ENCODE measurements around the gene BRINP3. TPM values are rescaled to one million over a fixed set of nuclear protein-coding genes. Genes with fewer than 3 reads are reported as not detected.

The BRINP3 gene
- total and polyA plus RNA-seq, 3 donors from 2014 or later: 2.0 to 10.6 (median 2.2) TPM

GRCh38 chr1:190464690-190465089 lies 13.0 kb downstream of the BRINP3 start:
- H3K27ac ChIP-seq: no peak overlapping the region
- no peak for DNase-seq
- intact Hi-C loops (cut with DNase I; ENCODE audit: low total_unique reads): no loop called here
- H3K27me3 ChIP-seq: no peaks in the 10 kb centered on the region
- WGBS, 2 donors: 68 to 72% methylated on average over 2 of the region's 2 CpGs
- no peaks in the 10 kb centered on the region for H3K36me3 ChIP-seq (ENCODE audit: low read depth, missing control alignments)
- no peak overlapping the region for H3K4me3 ChIP-seq
- TF ChIP-seq POLR2A (IDR thresholded peaks at IDR 0.05): no peak
- TF ChIP-seq, protein P1, sequence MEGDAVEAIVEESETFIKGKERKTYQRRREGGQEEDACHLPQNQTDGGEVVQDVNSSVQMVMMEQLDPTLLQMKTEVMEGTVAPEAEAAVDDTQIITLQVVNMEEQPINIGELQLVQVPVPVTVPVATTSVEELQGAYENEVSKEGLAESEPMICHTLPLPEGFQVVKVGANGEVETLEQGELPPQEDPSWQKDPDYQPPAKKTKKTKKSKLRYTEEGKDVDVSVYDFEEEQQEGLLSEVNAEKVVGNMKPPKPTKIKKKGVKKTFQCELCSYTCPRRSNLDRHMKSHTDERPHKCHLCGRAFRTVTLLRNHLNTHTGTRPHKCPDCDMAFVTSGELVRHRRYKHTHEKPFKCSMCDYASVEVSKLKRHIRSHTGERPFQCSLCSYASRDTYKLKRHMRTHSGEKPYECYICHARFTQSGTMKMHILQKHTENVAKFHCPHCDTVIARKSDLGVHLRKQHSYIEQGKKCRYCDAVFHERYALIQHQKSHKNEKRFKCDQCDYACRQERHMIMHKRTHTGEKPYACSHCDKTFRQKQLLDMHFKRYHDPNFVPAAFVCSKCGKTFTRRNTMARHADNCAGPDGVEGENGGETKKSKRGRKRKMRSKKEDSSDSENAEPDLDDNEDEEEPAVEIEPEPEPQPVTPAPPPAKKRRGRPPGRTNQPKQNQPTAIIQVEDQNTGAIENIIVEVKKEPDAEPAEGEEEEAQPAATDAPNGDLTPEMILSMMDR (IDR thresholded peaks at IDR 0.05): no peak
- H3K4me1 ChIP-seq: no peaks in the 10 kb centered on the region
- H3K9me3 ChIP-seq: no peaks in the 10 kb centered on the region

GRCh38 chr1:190456129-190456528 lies 21.5 kb downstream of the BRINP3 start:
- Histone ChIP-seq H3K4me3 (no peak overlapping the region), H3K9me3 (no peaks in the 10 kb centered on the region), H3K27me3 (no peaks in the 10 kb centered on the region), H3K4me1 (no peaks in the 10 kb centered on the region), H3K27ac (no peak overlapping the region), H3K36me3 (ENCODE audit: low read depth, missing control alignments) (no peaks in the 10 kb centered on the region)
- TF ChIP-seq, protein P1 (IDR thresholded peaks at IDR 0.05): no peak
- no peak for TF ChIP-seq POLR2A (IDR thresholded peaks at IDR 0.05)
- DNase-seq: no peak
- WGBS, 2 donors: 95 to 97% methylated on average over 3 of the region's 3 CpGs
- intact Hi-C loops (cut with DNase I; ENCODE audit: low total_unique reads): no loop called here

DNA sequence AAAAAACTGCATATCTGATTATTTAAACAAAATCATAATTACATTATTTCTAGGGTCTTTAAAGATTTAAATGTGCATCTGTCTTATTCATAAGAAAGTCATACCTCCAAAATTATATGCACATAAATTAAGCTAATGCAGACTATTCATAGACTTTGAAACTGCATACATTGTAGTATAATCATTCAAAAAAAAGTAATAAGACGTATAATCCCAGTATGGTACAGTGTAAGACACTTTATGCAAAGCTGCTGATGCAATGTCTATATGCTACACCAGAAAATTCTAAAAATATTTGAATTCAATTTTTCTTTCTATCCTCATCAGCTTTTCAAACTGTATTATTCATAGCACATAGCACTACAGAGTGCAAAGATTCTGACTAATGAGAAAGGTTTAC lies 22.0 kb downstream of the BRINP3 start:
- no peak overlapping the region for H3K4me3 ChIP-seq
- 79 to 80% methylated on average over 1 of the region's 1 CpG for WGBS, 2 donors
- H3K27me3 ChIP-seq: no peaks in the 10 kb centered on the region
- intact Hi-C loops (cut with DNase I; ENCODE audit: low total_unique reads): no loop called here
- no peaks in the 10 kb centered on the region for H3K36me3 ChIP-seq (ENCODE audit: low read depth, missing control alignments)
- no peak for TF ChIP-seq POLR2A (IDR thresholded peaks at IDR 0.05)
- TF ChIP-seq, protein P1 (IDR thresholded peaks at IDR 0.05): no peak
- H3K27ac ChIP-seq: no peak overlapping the region
- no peaks in the 10 kb centered on the region for H3K9me3 ChIP-seq
- no peaks in the 10 kb centered on the region for H3K4me1 ChIP-seq
- no peak for DNase-seq

GRCh38 chr1:190453550-190453949 lies 24.1 kb downstream of the BRINP3 start:
- H3K4me3 ChIP-seq: no peak overlapping the region
- no peaks in the 10 kb centered on the region for H3K9me3 ChIP-seq
- H3K27ac ChIP-seq: no peak overlapping the region
- H3K27me3 ChIP-seq: no peaks in the 10 kb centered on the region
- no peak for DNase-seq
- TF ChIP-seq POLR2A (IDR thresholded peaks at IDR 0.05): no peak
- intact Hi-C loops (cut with DNase I; ENCODE audit: low total_unique reads): no loop called here
- no peaks in the 10 kb centered on the region for H3K36me3 ChIP-seq (ENCODE audit: low read depth, missing control alignments)
- no peaks in the 10 kb centered on the region for H3K4me1 ChIP-seq

- Histone ChIP-seq H3K4me3 (no peak overlapping the region), H3K27me3 (no peaks in the 10 kb centered on the region), H3K9me3 (no peaks in the 10 kb centered on the region), H3K27ac (no peak overlapping the region), H3K4me1 (no peaks in the 10 kb centered on the region), H3K36me3 (ENCODE audit: low read depth, missing control alignments) (no peaks in the 10 kb centered on the region)
- DNase-seq: no peak
- TF ChIP-seq POLR2A (IDR thresholded peaks at IDR 0.05): no peak
- TF ChIP-seq, protein P1 (IDR thresholded peaks at IDR 0.05): no peak
- WGBS, 2 donors: 77 to 80% methylated on average over 17 of the region's 17 CpGs
- intact Hi-C loops (cut with DNase I; ENCODE audit: low total_unique reads): no loop called here
These were observed 25.3 kb downstream of the BRINP3 start for GRCh38 chr1:190452272-190452848.
